Gastrocnemius medialis (tissue), 4 donors: ENCODE data around the gene UNC13D. TPM values are rescaled to one million over a fixed set of nuclear protein-coding genes. Genes with fewer than 3 reads are reported as not detected.
"Not testable (repeated sequence)": the region's sequence is repeated elsewhere in the genome, so short reads cannot be mapped to it uniquely, and the experiment has no call there.

Experiments
- ATAC-seq, 2 donors: fragments of 150-250 bp; one replicate each; pipeline ENCODE4 v1.9.1; 2016
- DNase-seq, 2 donors: peaks; one replicate each; pipeline ENCODE4 v3.0.0-alpha.2; 2019
- H3K27ac ChIP-seq, 4 donors: fragments of 200-600 bp; sonication (generic); 1 replicate in 1 of 4; 2 replicates in 3 of 4; pipeline ENCODE4 v1.5.1; 2016 to 2018; ENCODE audit warnings: mild to moderate bottlenecking in 2 of 4, moderate library complexity in 1 of 4
- H3K27me3 ChIP-seq, 3 donors: fragments of 200-600 bp; sonication (generic) in 2 of 3; 1 replicate in 1 of 3; 2 replicates in 2 of 3; pipeline versions ENCODE4 v1.5.1 to v1.6.0; 2016 to 2019; ENCODE audit warnings: mild to moderate bottlenecking in 1 of 3, moderate library complexity in 1 of 3
- H3K36me3 ChIP-seq, 2 donors: fragments of 200-600 bp; sonication (generic) in 1 of 2; one replicate each; pipeline ENCODE4 v1.5.1; 2017 to 2018
- H3K4me1 ChIP-seq, 2 donors: fragments of 200-600 bp; sonication (generic) in 1 of 2; one replicate each; pipeline ENCODE4 v1.5.1; 2016 to 2017; ENCODE audit warnings: mild to moderate bottlenecking in 2 of 2
- H3K4me3 ChIP-seq, 4 donors: fragments of 200-600 bp; sonication (generic) in 3 of 4; 1 replicate in 1 of 4; 2 replicates in 3 of 4; pipeline ENCODE4 v1.5.1; 2016 to 2019; ENCODE audit warnings: mild to moderate bottlenecking in 2 of 4
- H3K9me3 ChIP-seq, 3 donors: fragments of 200-600 bp; sonication (generic) in 2 of 3; 1 replicate in 1 of 3; 2 replicates in 2 of 3; pipeline ENCODE4 v1.5.1; 2016 to 2019
- POLR2A ChIP-seq, 2 donors: fragments of 450-650 bp; IDR thresholded peaks; one replicate each; pipeline ENCODE4 v1.6.1; 2017; ENCODE audit warnings: antibody characterized with exemption in 2 of 2, mild to moderate bottlenecking in 2 of 2, moderate library complexity in 2 of 2
- in situ Hi-C, 4 donors: fragments of 200-750 bp; cut with MboI; loops; one replicate each; pipeline versions ENCODE4 v1.15.0 to v1.8.0; 2017; ENCODE audit warnings: low sequenced_read_pairs in 4 of 4
- intact Hi-C: fragments of 100-400 bp; cut with DNase I; formaldehyde crosslinking; loops from one replicate; pipeline ENCODE4 v1.15.1; 2023; ENCODE audit warnings: low total_unique reads
- total RNA-seq, 4 donors: library from RNA; depleted of rRNA; stranded (reverse); fragments of >200 nt; gene quantifications; one replicate each; pipeline versions ENCODE4 v1.1.0 to v1.2.3, GENCODE V29; 2016
- TF ChIP-seq, protein P1 (sequence below), 5 experiments: fragments of 450-650 bp in 3 of 5; fragments of 200-600 bp in 2 of 5; sonication (generic) in 2 of 5; IDR thresholded peaks in 4 of 5; conservative IDR thresholded peaks in 1 of 5; 1 replicate in 4 of 5; 2 replicates in 1 of 5; pipeline ENCODE4 v1.5.1; 2016 to 2019; ENCODE audit warnings: antibody characterized with exemption in 5 of 5, mild to moderate bottlenecking in 3 of 5, moderate library complexity in 3 of 5

Gene UNC13D
- total RNA-seq, 4 donors from 2014 or later: 1.3 to 9.4 (median 4.6) TPM

DNA sequence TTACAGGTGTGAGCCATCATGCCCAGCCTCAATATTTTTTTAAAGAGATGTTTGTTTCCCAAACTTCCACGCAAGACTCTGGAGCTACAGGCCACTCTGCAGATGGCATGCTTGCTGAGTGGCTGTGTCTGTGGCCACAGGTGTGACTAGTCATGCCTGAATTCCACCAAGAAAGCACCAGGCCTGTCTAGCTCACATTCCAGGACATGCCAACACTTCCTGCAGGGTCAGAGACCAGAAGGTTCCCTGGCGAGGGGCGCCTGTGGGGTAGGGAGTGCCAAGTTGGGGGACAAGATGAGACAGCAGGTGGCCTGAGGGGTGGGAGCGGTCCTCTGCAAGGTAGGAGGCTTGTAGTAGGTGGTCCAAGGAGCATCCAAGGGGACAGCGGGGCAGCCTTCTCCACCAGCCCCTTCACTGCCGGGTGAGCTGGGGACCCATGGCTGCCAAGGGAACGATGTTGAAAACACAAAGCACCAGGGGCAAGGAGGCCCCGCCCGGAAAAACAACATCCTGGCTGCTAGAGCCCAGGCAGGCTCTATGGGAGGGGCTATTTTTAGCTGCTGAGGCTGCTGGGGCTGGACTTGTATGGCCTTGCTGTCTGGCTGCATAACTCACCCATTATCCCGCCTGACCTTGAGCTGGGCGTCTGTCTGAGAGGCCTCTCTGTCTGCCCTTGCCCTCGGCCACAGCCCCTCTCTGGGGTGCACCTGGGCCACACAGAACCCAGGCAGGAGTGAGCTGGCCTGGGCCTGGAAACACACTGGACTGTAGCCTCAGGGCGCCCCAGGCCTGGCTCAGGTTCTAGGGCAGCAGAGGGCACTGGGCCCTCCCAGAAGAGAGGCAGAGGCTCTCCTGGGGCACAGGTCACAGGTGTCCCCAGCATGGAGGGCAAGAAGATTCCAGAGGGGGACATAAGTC, 28.5 kb upstream of the UNC13D start:
- ATAC-seq (peak; percentile 70 to 72), DNase-seq (peak; percentile 67 to 85)
- Histone ChIP-seq H3K9me3 (no peaks in the 10 kb centered on the region), H3K27me3 (no peaks in the 10 kb centered on the region), H3K4me1 (peaks cover 50% of the 10 kb centered on the region in 2 donors), H3K4me3 (no peak overlapping the region), H3K36me3 (no peaks in the 10 kb centered on the region), H3K27ac (peak overlapping the region; percentile 79 to 92 (median 86))
- intact Hi-C loops (no loop called here), in situ Hi-C loops (no loop called here)
- TF ChIP-seq, protein P1, sequence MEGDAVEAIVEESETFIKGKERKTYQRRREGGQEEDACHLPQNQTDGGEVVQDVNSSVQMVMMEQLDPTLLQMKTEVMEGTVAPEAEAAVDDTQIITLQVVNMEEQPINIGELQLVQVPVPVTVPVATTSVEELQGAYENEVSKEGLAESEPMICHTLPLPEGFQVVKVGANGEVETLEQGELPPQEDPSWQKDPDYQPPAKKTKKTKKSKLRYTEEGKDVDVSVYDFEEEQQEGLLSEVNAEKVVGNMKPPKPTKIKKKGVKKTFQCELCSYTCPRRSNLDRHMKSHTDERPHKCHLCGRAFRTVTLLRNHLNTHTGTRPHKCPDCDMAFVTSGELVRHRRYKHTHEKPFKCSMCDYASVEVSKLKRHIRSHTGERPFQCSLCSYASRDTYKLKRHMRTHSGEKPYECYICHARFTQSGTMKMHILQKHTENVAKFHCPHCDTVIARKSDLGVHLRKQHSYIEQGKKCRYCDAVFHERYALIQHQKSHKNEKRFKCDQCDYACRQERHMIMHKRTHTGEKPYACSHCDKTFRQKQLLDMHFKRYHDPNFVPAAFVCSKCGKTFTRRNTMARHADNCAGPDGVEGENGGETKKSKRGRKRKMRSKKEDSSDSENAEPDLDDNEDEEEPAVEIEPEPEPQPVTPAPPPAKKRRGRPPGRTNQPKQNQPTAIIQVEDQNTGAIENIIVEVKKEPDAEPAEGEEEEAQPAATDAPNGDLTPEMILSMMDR (IDR thresholded peaks at IDR 0.05 in 4 of 5, conservative IDR thresholded peaks at IDR 0.05 in 1 of 5): no peak
- TF ChIP-seq POLR2A (IDR thresholded peaks at IDR 0.05): peak in 1 of 2 donors; percentile 34

DNA sequence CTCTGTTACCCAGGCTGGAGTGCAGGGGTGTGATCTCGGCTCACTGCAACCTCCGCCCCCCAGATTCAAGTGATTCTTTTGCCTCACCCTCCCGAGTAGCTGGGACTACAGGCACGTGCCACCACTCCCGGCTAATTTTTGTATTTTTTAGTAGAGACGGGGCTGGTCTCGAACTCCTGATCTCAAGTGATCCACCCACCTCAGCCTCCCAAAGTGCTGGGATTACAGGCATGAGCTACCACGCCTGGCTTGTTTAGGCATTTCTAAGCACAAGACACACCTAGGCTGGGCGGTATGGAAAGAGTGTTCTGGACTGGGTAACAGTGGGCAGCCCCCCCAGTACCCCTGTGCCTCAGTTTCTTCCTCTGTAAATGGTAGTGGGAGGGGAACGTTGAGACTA, 26.0 kb upstream of the UNC13D start:
- H3K27me3 ChIP-seq, H3K9me3 ChIP-seq, DNase-seq, ATAC-seq, intact Hi-C loops, in situ Hi-C loops, H3K36me3 ChIP-seq: not testable (repeated sequence)
- Histone ChIP-seq H3K4me1 (peaks cover 32 to 35% of the 10 kb centered on the region in 2 donors), H3K27ac (peak overlapping the region; percentile 68 to 77 (median 72)), H3K4me3 (peak overlapping the region in 1 of 4 donors; percentile 14)

DNA sequence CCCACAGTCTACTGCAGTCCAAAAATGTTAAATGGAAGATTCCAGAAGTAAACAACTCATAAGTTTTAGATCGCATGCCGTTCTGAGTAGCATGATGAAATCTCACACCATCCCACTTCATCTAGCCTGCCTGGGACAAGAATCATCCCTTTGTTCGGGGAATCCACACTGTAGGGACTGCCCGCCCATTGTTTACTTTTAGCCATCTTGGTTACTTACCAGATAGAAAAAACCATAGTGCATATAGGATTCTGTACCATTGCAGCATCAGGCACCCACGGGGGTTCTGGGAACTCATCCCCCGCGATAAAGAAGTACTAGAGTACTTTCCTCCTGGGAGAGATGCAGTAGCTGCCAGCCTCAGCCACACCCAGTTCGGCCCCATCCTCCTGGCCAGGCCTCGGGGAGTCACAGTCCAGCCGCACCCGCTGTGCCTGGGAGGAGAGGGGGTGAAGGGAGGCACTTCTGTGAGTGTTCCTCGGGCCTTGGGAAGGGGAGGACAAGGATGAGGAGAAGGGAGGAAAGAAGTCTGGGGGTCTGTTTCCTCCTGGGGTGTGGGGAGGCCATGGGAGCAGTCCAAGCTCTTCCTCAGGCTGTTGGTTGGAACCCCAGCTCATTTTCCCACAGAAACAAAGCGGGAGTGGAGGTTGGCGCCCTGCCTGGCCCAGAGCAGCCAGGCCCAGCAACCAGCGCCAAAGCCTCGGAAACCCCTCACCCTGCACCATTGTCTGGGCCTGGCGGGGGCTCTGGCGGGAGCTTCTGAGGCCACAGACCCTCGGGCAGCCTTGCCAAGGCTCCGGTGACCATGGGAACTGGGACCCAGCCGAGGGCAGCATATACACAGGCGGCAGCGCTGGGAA, 25.3 kb upstream of the UNC13D start:
- Histone ChIP-seq H3K4me3 (peak overlapping the region in 1 of 4 donors; percentile 14), H3K4me1 (peaks cover 26 to 34% of the 10 kb centered on the region in 2 donors)
- intact Hi-C loops: no loop called here

DNA sequence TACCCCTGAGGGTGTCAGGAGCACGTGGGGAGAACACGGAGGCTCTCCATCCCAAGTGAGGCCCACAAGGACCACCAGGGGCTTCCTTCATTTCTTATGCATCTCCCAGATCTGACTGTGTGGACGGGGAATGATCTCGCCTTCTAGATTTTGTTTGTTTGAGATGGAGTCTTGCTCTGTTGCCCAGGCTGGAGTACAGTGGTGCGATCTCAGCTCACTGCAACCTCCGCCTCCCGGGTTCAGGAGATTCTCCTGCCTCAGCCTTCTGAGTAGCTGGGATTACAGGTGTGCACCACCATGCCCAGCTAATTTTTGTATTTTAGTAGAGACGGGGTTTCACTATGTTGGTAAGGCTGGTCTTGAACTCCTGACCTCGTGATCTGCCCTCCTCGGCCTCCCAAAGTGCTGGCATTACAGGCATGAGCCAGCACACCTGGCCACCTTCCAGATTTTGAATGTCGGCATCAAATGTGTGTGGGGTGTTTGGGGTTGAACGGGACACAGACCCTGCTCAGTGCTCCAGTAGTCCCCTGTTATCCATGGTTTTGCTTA, 24.6 kb upstream of the UNC13D start:
- in situ Hi-C loops, ATAC-seq, H3K4me3 ChIP-seq, H3K9me3 ChIP-seq, intact Hi-C loops, H3K27me3 ChIP-seq, H3K36me3 ChIP-seq, DNase-seq: not testable (repeated sequence)
- Histone ChIP-seq H3K27ac (peak overlapping the region; percentile 68 to 77 (median 72)), H3K4me1 (peaks cover 23 to 31% of the 10 kb centered on the region in 2 donors)

More for the DNA sequence above, 25.3 kb upstream of the UNC13D start:
- TF ChIP-seq, protein P1 (IDR thresholded peaks at IDR 0.05 in 4 of 5, conservative IDR thresholded peaks at IDR 0.05 in 1 of 5): no peak
- no peak for TF ChIP-seq POLR2A (IDR thresholded peaks at IDR 0.05)
- no peaks in the 10 kb centered on the region for H3K9me3 ChIP-seq
- H3K36me3 ChIP-seq: no peaks in the 10 kb centered on the region
- DNase-seq (peak in 1 of 2 donors; percentile 55), ATAC-seq (peak in 1 of 2 donors; percentile 22)
- peak overlapping the region; percentile 68 to 77 (median 72) for H3K27ac ChIP-seq
- in situ Hi-C loops: no loop called here
- H3K27me3 ChIP-seq: no peaks in the 10 kb centered on the region

DNA sequence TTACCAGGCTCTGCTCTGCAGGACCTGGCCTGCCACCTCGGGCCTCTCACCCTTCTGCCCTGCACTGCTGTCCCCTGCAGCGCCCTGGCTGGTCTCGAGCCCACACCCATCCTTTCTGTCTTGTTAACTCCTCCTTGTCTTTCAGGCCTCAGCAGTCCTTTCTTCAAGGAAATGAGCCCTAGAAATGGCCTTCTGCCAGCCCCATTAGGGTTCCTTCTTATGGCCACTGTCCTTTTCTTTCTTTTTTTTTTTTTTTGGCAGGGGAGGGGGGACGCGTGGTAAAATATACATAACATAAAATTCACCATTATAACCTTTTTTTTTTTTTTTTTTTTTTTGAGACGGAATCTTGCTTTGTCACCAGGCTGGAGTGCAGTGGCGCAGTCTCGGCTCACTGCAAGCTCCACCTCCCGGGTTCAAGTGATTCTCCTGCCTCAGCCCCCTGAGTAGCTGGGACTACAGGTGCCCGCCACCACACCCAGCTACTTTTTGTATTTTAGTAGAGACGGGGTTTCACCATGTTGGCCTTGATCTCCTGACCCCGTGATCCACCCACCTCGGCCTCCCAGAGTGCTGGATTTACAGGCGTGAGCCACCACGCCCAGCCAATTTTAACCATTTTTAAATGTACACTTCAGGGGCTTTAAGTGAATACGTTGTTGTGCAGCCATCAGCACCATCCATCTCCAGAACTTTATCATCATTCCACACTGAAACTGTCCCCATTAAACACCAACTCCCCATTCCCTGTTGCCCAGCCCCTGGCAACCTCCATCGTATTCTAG, 21.4 kb upstream of the UNC13D start:
- ATAC-seq, H3K9me3 ChIP-seq, in situ Hi-C loops, DNase-seq, intact Hi-C loops, H3K4me3 ChIP-seq, H3K36me3 ChIP-seq, H3K27me3 ChIP-seq: not testable (repeated sequence)
- Histone ChIP-seq H3K27ac (peak overlapping the region in 3 of 4 donors; percentile 57 to 68 (median 64)), H3K4me1 (peaks cover 7 to 13% of the 10 kb centered on the region in 2 donors)

DNA sequence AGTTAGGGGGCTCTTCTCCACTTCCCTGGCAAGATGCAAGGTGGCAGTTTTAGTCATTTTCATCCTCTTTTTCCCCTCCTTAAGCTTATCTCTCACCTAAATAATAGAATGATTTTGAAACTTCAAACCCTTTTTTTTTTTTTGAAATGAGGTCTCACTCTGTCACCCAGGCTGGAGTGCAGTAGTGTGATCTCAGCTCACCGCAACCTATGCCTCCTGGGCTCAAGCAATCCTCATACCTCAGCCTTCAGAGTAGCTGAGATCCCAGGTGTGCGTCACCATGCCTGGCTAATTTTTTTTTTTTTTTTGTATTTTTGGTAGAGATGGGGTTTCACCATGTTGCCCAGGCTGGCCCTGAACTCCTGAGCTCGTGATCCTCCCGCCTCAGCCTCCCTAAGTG, 20.7 kb upstream of the UNC13D start:
- ATAC-seq, DNase-seq, intact Hi-C loops, in situ Hi-C loops, H3K36me3 ChIP-seq, H3K27me3 ChIP-seq, H3K9me3 ChIP-seq, H3K4me3 ChIP-seq: not testable (repeated sequence)
- H3K27ac ChIP-seq: peak overlapping the region; percentile 43 to 68 (median 60)
- peaks cover 5 to 13% of the 10 kb centered on the region in 2 donors for H3K4me1 ChIP-seq
